SH-SY5Y (cell line): Measurements from ENCODE around the gene OR1L1.

Experiments used
- GATA2 ChIP-seq: IDR thresholded peaks from 2 replicates; pipeline ENCODE4 v1.6.1; 2011; ENCODE audit warnings: mild to moderate bottlenecking, low read depth, low read length
- GATA3 ChIP-seq: IDR thresholded peaks from 2 replicates; pipeline ENCODE4 v1.6.1; 2011; ENCODE audit warnings: low read depth, mild to moderate bottlenecking, low read length, moderate library complexity

- TF ChIP-seq GATA2 (no peak), GATA3 (no peak)
Observed at GRCh38 chr9:122619996-122620395, 41.5 kb upstream of the OR1L1 start.
